OCI-LY1 (cell line): ENCODE results near the gene SYTL1.

Source experiments
- EZH2 ChIP-seq: fragments of 200-600 bp; sonication (generic), shearing (Covaris generic); IDR thresholded peaks from 2 replicates; pipeline ENCODE4 v1.8.0; 2017; ENCODE audit warnings: borderline replicate concordance, mixed run types, mild to moderate bottlenecking, antibody characterized with exemption, low read length, moderate library complexity, mixed read lengths
- TF ChIP-seq, protein P1 (sequence below): fragments of 200-600 bp; sonication (generic), shearing (Covaris generic); IDR thresholded peaks from 2 replicates; pipeline ENCODE4 v1.5.1; 2017; ENCODE audit warnings: mild to moderate bottlenecking, antibody characterized with exemption, low read length, moderate library complexity, mixed read lengths

DNA sequence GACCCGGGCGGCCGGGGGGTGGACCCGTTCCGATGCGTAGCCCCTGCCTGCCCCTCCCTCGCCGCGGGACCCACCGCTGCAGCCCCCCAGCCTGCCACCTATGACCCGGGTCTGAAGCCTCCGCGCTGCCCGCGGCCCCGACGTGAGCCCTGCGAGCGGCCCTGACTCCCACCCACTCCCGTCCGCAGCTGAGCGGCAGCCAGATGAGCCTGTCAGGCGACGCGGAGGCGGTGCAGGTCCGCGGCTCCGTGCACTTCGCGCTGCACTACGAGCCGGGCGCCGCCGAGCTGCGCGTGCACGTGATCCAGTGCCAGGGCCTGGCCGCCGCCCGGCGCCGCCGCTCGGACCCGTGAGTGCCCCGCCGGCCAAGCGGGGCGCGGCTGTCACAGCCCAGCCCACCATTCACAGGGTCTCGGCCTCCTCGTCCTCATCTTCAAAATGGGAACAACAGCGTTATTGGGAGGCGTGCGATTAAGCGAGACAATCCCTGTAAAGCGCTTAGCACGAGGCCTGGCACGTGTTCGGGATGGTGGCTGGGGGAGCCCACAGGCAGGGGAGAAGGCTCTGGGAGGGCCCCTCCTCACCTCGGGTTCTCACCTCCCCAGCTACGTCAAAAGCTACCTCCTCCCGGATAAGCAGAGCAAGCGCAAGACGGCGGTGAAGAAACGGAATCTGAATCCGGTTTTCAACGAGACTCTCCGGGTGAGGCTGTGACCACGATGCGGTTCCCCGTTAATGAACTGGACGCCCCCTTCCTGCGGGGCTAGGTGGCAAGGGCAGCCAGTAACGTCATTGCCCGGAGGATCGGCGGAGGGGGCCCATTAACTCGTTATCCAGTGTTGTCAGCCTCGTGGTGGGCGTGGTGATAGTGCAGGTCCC lies 8.2 kb downstream of the SYTL1 start:
- no peak for TF ChIP-seq EZH2
- TF ChIP-seq, protein P1, sequence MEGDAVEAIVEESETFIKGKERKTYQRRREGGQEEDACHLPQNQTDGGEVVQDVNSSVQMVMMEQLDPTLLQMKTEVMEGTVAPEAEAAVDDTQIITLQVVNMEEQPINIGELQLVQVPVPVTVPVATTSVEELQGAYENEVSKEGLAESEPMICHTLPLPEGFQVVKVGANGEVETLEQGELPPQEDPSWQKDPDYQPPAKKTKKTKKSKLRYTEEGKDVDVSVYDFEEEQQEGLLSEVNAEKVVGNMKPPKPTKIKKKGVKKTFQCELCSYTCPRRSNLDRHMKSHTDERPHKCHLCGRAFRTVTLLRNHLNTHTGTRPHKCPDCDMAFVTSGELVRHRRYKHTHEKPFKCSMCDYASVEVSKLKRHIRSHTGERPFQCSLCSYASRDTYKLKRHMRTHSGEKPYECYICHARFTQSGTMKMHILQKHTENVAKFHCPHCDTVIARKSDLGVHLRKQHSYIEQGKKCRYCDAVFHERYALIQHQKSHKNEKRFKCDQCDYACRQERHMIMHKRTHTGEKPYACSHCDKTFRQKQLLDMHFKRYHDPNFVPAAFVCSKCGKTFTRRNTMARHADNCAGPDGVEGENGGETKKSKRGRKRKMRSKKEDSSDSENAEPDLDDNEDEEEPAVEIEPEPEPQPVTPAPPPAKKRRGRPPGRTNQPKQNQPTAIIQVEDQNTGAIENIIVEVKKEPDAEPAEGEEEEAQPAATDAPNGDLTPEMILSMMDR = no peak
